Measurements from ENCODE around the gene GNG13. TPM values are rescaled to one million over a fixed set of nuclear protein-coding genes. Genes with fewer than 3 reads are reported as not detected.

The GNG13 gene
- total RNA-seq, 1 donor from 2014 or later: not detected

DNA sequence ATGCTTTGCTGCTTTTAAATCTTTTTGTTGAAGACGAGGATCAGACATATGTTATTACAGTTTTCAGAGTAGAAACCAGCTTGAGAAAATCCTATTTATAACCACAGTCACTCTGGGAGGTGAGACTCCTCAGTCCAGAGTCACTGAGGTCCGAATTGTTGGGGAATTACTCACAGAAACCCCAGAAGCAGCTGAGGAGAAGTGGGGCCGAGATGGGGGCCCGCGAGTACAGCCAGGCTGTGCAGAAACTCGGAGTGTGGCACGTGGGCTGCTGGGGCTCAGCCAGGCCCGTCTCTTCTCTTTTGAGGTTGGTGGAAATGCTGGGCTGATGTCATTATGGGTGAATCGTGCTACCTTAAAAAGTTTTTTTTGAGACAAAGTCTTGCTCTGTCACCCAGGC, 14.4 kb upstream of the GNG13 start:
- intact Hi-C loops (cut with micrococcal nuclease): loop anchor here (5.0 kb wide), 1 partner anchor 242 kb away; no protein-coding TSS in a partner anchor

DNA sequence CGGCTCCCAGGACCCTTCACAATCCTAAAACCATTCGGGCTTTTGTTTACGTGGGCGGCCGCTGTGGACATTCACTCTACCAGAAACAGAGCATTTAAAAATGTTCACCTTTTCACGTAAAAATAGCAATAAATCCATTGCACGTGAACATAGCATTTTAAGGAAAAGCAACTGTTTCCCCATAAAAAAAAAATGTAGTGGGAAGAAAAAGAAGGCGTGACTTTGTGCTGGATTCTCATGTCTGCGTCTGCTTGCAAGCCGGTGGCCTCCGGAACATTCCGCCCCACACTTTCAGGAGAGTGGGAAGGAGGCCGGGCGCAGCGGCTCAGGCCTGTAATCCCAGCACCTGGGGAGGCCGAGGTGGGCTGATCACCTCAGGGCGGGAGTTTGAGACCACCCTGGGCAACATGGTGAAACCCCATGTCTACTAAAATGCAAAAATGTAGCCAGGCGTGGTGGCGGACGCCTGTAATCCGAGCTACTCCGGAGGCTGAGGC, 13.4 kb upstream of the GNG13 start:
- intact Hi-C loops (cut with micrococcal nuclease): loop anchor here (2.0 to 5.0 kb wide), 2 partner anchors 243 to 289 kb away; no protein-coding TSS in a partner anchor

- intact Hi-C loops (cut with micrococcal nuclease): loop anchor here (2.0 to 5.0 kb wide), 2 partner anchors 244 to 289 kb away; no protein-coding TSS in a partner anchor
Observed at GRCh38 chr16:813204-813915, 12.8 kb upstream of the GNG13 start.

GRCh38 chr16:808085-808386, 7.5 kb upstream of the GNG13 start:
- intact Hi-C loops (cut with micrococcal nuclease): no loop called here

GRCh38 chr16:807347-808084, 7.0 kb upstream of the GNG13 start:
- intact Hi-C loops (cut with micrococcal nuclease): loop anchor here (1.0 kb wide), 1 partner anchor 19 kb away; the partner anchor contains the start of genes CHTF18 and RPUSD1

GRCh38 chr16:805474-805873, 4.9 kb upstream of the GNG13 start:
- intact Hi-C loops (cut with micrococcal nuclease): no loop called here

DNA sequence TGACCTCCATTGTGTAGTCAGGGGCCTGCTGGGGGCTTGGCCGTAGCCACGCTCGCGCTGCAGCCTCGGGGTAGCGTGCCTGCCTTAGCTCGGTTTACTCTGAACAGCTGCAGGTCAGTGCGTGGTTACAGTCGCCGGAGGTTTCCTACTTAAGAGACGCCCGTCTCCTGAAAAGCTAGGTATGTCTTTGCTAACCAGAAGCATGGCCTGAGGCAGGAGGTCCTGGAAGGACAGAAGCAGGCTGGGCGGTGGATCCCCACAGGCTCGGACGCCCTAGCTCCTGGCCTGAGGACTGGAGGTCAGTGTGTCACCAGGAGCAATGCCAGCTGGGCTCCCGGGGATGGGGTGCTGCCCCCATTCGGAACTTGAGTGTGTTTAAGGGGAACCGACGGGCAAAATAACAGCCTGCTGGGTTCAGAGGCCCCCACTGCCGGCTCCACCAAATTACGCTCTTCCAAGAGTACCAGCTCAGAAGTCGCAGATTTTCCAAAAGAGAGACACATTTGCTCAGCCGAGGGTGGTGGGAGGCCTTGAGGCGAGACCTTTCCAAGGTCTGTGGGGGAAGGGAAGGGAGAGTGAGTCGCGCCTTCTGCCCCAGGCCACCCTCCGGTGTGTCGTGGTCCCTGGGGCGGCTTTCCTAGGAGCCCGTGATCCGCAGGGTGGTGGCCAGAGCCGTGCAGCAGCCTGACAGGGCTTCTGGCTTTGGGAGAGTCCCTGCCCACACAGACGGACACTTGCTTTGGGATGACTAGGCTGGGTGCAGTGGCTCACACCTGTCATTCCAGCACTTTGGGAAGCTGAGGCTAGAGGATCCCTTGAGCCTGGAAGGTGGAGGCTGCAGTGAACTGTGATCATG, 3.9 kb upstream of the GNG13 start:
- intact Hi-C loops (cut with micrococcal nuclease): no loop called here

DNA sequence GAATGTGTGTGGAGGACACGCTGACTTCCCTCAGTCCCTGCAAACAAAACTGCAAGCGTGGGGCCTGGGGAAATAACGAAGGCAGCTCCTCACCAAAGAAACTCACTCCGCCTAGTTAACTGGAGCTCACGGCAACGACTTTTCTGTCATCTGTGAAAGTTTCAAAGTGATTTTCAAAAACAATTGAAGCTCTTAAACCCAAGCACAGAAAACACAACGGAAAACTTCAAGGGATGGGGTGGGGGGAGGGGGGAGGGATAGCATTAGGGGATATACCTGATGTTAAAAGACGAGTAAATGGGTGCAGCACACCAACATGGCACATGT, 3.2 kb upstream of the GNG13 start:
- intact Hi-C loops (cut with micrococcal nuclease): no loop called here

- intact Hi-C loops (cut with micrococcal nuclease): no loop called here
Observed at GRCh38 chr16:802914-803753, 2.6 kb upstream of the GNG13 start.

GRCh38 chr16:802461-802860, 1.9 kb upstream of the GNG13 start:
- intact Hi-C loops (cut with micrococcal nuclease): no loop called here

- intact Hi-C loops (cut with micrococcal nuclease): no loop called here
Observed at GRCh38 chr16:801584-802363, 1.2 kb upstream of the GNG13 start.

DNA sequence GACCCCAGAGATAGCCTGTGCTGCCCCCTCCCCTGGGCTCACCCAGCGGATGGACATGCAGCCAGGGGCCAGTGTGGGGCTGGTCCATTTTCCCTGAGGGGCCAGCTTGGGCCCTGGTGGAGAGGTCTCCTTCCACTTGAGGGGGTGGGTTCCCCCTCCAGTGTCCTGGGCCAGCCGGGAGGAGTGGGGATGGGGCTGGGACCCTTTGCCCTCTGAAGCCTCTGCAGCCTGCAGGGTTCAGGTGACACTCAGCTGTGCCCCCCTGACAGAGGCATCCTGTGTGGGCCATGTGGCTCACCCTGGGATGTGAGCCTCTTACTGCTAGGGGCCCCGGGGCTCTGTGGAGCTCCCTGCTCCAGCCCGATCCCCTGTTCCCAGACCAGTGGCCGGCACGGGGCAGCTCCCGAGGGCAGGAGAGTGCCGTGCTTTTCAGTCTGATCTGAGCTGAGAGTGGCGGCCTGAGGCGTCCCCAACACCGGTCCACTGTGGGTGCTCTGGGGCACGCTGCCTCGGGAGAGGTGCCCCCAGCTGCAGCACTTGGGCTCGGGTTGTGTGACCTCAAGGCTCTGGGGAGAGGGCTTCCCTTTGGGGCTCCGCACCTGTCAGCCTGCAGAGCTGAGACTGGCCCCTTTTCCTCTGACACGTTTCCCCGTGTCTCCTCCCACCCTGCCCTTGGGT, 439 bp upstream of the GNG13 start:
- intact Hi-C loops (cut with micrococcal nuclease): no loop called here

GRCh38 chr16:799111-799947, 1.2 kb downstream of the GNG13 start:
- intact Hi-C loops (cut with micrococcal nuclease): no loop called here

DNA sequence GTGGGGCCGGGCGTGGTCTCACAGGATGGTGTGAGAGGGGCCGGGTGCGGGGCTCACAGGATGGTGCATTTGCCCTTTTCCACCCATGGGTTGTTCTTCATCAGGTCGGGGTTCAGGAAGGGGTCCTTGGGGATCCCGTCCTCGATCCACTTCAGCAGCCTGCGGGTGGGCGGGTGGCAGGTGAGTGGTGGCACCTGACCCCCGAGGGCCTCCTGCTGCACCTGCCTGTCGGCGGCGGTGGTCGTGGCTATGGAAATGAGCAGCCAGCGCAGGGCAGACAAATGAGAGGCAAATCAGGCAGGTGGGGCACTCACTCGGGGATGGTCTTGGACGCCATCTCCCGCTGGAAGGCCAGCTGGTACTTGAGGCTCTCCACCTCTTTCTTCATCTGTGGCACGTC, 1.9 kb downstream of the GNG13 start:
- intact Hi-C loops (cut with micrococcal nuclease): no loop called here

DNA sequence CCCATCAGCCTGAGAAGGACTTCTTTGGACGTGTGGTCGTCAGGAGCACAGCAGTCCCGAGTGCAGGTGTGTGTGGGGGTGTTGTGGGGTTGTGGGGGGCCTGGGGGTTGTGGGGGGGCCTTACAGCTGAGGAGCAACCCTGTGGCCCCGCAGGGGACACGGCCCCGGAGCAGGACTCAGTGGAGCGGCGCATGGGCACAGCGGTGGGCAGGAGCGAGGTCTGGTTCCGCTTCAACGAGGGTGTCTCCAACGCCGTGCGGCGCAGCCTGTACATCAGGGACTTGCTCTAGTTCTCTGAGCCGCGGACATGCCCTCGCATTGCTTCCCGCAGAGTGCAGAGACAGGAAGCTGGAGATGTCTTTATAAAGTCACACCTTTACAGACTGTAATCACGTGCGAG, 2.8 kb downstream of the GNG13 start:
- intact Hi-C loops (cut with micrococcal nuclease): no loop called here

DNA sequence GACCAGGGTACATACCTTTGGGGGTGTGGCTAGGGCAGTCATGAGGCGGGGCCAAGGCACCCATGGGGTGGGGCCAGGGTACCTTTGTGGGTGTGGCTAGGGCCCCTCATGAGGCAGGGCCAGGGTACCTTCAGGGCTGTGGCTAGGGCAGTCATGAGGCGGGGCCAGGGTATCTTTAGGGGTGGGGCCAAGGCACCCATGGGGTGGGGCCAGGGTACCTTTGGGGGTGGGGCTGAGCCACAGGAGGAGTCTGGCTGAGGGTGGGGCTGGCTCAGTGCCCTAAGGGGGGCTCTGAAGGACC, 3.5 kb downstream of the GNG13 start:
- intact Hi-C loops (cut with micrococcal nuclease): no loop called here

GRCh38 chr16:796296-797119, 4.0 kb downstream of the GNG13 start:
- intact Hi-C loops (cut with micrococcal nuclease): no loop called here

Measured in T-helper 2 cell treated with Interferon-gamma antibody and Interleukin-4, amounts not matched to agents 100 ng/mL and 5 ng/mL, for 36 hours (primary cell).